Transverse colon (tissue), 4 donors: Measurements from ENCODE around the gene ANKS3. TPM values are rescaled to one million over a fixed set of nuclear protein-coding genes. Genes with fewer than 3 reads are reported as not detected.

ENCODE experiments used
- DNase-seq: peaks from one replicate; pipeline ENCODE4 v3.0.0-alpha.2; 2019
- H3K27ac ChIP-seq, 4 donors: fragments of 200-600 bp; sonication (generic); 2 replicates each; pipeline ENCODE4 v1.5.1; 2016 to 2018; ENCODE audit warnings: inconsistent platforms in 4 of 4
- H3K27me3 ChIP-seq: fragments of 200-600 bp; sonication (generic); 2 replicates; pipeline ENCODE4 v1.5.1; 2017; ENCODE audit warnings: inconsistent platforms
- H3K36me3 ChIP-seq, 4 donors: fragments of 200-600 bp; sonication (generic); 2 replicates each; pipeline ENCODE4 v1.5.1; 2017 to 2019; ENCODE audit warnings: inconsistent platforms in 4 of 4
- H3K4me1 ChIP-seq, 4 donors: fragments of 200-600 bp; sonication (generic); 2 replicates each; pipeline ENCODE4 v1.5.1; 2017 to 2020; ENCODE audit warnings: inconsistent platforms in 4 of 4
- H3K4me3 ChIP-seq, 4 donors: fragments of 200-600 bp; sonication (generic); 1 replicate in 1 of 4; 2 replicates in 3 of 4; pipeline versions ENCODE4 v1.5.1 to v1.6.1; 2017 to 2019; ENCODE audit warnings: inconsistent platforms in 4 of 4
- H3K9me3 ChIP-seq, 2 donors: fragments of 200-600 bp; sonication (generic); 2 replicates each; pipeline ENCODE4 v1.5.1; 2017 to 2019; ENCODE audit warnings: inconsistent platforms in 2 of 2
- CTCF ChIP-seq, 5 experiments: fragments of 200-600 bp in 3 of 5; fragments of 450-650 bp in 2 of 5; sonication (generic) in 3 of 5; IDR thresholded peaks; 1 replicate in 2 of 5; 2 replicates in 3 of 5; pipeline ENCODE4 v1.5.1; 2016 to 2017; ENCODE audit warnings: antibody characterized with exemption in 5 of 5, inconsistent platforms in 3 of 5, mild to moderate bottlenecking in 2 of 5, moderate library complexity in 1 of 5
- EP300 ChIP-seq: sonication (generic); formaldehyde crosslinking; IDR thresholded peaks from one replicate; pipeline ENCODE4 v1.6.1; 2017; ENCODE audit warnings: antibody characterized with exemption, low read depth
- POLR2A ChIP-seq: fragments of 450-650 bp; IDR thresholded peaks from one replicate; pipeline ENCODE4 v1.6.1; 2016; ENCODE audit warnings: antibody characterized with exemption, mild to moderate bottlenecking, moderate library complexity
- POLR2AphosphoS5 ChIP-seq, 3 donors: sonication (generic); formaldehyde crosslinking; IDR thresholded peaks; one replicate each; pipeline ENCODE4 v1.6.1; 2016; ENCODE audit warnings: antibody characterized with exemption in 3 of 3
- whole genome bisulfite sequencing, 2 donors: methylation state at CpG; one replicate each; pipeline ENCODE4 v1.1.5; 2018; ENCODE audit warnings: low coverage in 1 of 2; 5-methylcytosine and 5-hydroxymethylcytosine counted together
- in situ Hi-C, 4 donors: fragments of 200-750 bp; cut with MboI; loops; one replicate each; pipeline versions ENCODE4 v1.15.0 to v1.15.1; 2017; ENCODE audit warnings: low sequenced_read_pairs in 3 of 4, low pct_ligation_motif_present in 1 of 4, low pct_unique_long_range_greater_than_20kb in 1 of 4
- intact Hi-C: fragments of 100-400 bp; cut with DNase I; formaldehyde crosslinking; loops from one replicate; pipeline ENCODE4 v1.15.1; 2023; ENCODE audit warnings: low total_unique reads
- total RNA-seq, 4 donors: library from RNA; depleted of rRNA; stranded (reverse); fragments of >200 nt; gene quantifications; one replicate each; pipeline ENCODE4 v1.1.0, GENCODE V29; 2016

The ANKS3 gene
- total RNA-seq, 4 donors from 2014 or later: 14.9 to 38.4 (median 25.0) TPM

- intact Hi-C loops (no loop called here), in situ Hi-C loops (no loop called here)
- Histone ChIP-seq H3K4me1 (peaks cover 0 to 17% (median 9%) of the 10 kb centered on the region in 4 donors), H3K36me3 (no peaks in the 10 kb centered on the region), H3K4me3 (no peak overlapping the region), H3K27me3 (no peaks in the 10 kb centered on the region), H3K27ac (no peak overlapping the region), H3K9me3 (no peaks in the 10 kb centered on the region)
- no peak for DNase-seq
- 79 to 80% methylated on average over 1 to 15 of the region's 15 CpGs for whole genome bisulfite sequencing, 2 donors
- no peak for TF ChIP-seq POLR2A
- TF ChIP-seq EP300: no peak
- no peak for TF ChIP-seq POLR2AphosphoS5 (IDR thresholded peaks at IDR 0.05)
- no peak for TF ChIP-seq CTCF (IDR thresholded peaks at IDR 0.05)
Measured at GRCh38 chr16:4737545-4737944, 3.5 kb upstream of the ANKS3 start.

GRCh38 chr16:4736546-4736945 lies 2.5 kb upstream of the ANKS3 start:
- no peak for TF ChIP-seq POLR2AphosphoS5 (IDR thresholded peaks at IDR 0.05)
- TF ChIP-seq EP300: no peak
- TF ChIP-seq CTCF (IDR thresholded peaks at IDR 0.05): no peak
- no peak for TF ChIP-seq POLR2A
- no peak overlapping the region for H3K27ac ChIP-seq
- no peaks in the 10 kb centered on the region for H3K36me3 ChIP-seq
- in situ Hi-C loops (no loop called here), intact Hi-C loops (no loop called here)
- H3K27me3 ChIP-seq: no peaks in the 10 kb centered on the region
- DNase-seq: no peak
- H3K4me3 ChIP-seq: no peak overlapping the region
- WGBS, 2 donors: 80 to 85% methylated on average over 1 to 4 of the region's 4 CpGs
- no peaks in the 10 kb centered on the region for H3K9me3 ChIP-seq
- peaks cover 0 to 17% (median 9%) of the 10 kb centered on the region in 4 donors for H3K4me1 ChIP-seq

GRCh38 chr16:4734730-4735535 lies 862 bp upstream of the ANKS3 start:
- in situ Hi-C loops: no loop called here
- H3K27me3 ChIP-seq: no peaks in the 10 kb centered on the region
- H3K4me3 ChIP-seq: peak overlapping the region; percentile 81 to 93 (median 90)
- WGBS, 2 donors: 9% methylated on average over 36 of the region's 38 CpGs; no CpG with 5 or more reads in 1 of the 2 donors
- no peaks in the 10 kb centered on the region for H3K9me3 ChIP-seq
- peaks cover 0 to 17% (median 9%) of the 10 kb centered on the region in 4 donors for H3K4me1 ChIP-seq
- DNase-seq: peak; percentile 93
- peak overlapping the region; percentile 83 to 95 (median 88) for H3K27ac ChIP-seq
- no peak for TF ChIP-seq POLR2A
- TF ChIP-seq POLR2AphosphoS5 (IDR thresholded peaks at IDR 0.05): no peak
- H3K36me3 ChIP-seq: no peaks in the 10 kb centered on the region
- intact Hi-C loops: no loop called here

GRCh38 chr16:4733747-4734062 lies 366 bp downstream of the ANKS3 start:
- Histone ChIP-seq H3K4me3 (peak overlapping the region; percentile 81 to 93 (median 90)), H3K4me1 (peaks cover 0 to 17% (median 9%) of the 10 kb centered on the region in 4 donors), H3K27me3 (no peaks in the 10 kb centered on the region), H3K9me3 (no peaks in the 10 kb centered on the region), H3K36me3 (peaks cover 0 to 8% (median 0%) of the 10 kb centered on the region in 4 donors), H3K27ac (peak overlapping the region; percentile 83 to 95 (median 88))
- in situ Hi-C loops: no loop called here
- TF ChIP-seq POLR2A: no peak
- TF ChIP-seq CTCF (IDR thresholded peaks at IDR 0.05): no peak
- no peak for TF ChIP-seq POLR2AphosphoS5 (IDR thresholded peaks at IDR 0.05)
- no peak for TF ChIP-seq EP300
- WGBS, 2 donors: 0 to 2% methylated on average over 1 to 19 of the region's 19 CpGs
- DNase-seq: no peak
- intact Hi-C loops: no loop called here
